ENCODE results near the gene TGFB1I1.

- TF ChIP-seq CTCF (IDR thresholded peaks at IDR 0.05; ENCODE audit: poor library complexity, severe bottlenecking), result no peak
- TF ChIP-seq RAD21 (conservative IDR thresholded peaks at IDR 0.05), result no peak
Observed at GRCh38 chr16:31477220-31478216, 5.6 kb downstream of the TGFB1I1 start.
